ENCODE measurements around the gene COL4A5.

GRCh38 chrX:108537005-108537404, 97.4 kb downstream of the COL4A5 start:
- TF ChIP-seq GATA2 (IDR thresholded peaks at IDR 0.05; ENCODE audit: low read depth, low read length) (no peak), GATA3 (IDR thresholded peaks at IDR 0.05; ENCODE audit: low read depth, low read length) (no peak)
